ENCODE measurements around the gene LAMC2. TPM values are rescaled to one million over a fixed set of nuclear protein-coding genes. Genes with fewer than 3 reads are reported as not detected.

Gene LAMC2
- total and polyA plus RNA-seq, 2 of the 13 experiments (the other 11 are each of a cell fraction or from before 2014, with no cell fraction given) = 0.03 TPM; not detected in 1

DNA sequence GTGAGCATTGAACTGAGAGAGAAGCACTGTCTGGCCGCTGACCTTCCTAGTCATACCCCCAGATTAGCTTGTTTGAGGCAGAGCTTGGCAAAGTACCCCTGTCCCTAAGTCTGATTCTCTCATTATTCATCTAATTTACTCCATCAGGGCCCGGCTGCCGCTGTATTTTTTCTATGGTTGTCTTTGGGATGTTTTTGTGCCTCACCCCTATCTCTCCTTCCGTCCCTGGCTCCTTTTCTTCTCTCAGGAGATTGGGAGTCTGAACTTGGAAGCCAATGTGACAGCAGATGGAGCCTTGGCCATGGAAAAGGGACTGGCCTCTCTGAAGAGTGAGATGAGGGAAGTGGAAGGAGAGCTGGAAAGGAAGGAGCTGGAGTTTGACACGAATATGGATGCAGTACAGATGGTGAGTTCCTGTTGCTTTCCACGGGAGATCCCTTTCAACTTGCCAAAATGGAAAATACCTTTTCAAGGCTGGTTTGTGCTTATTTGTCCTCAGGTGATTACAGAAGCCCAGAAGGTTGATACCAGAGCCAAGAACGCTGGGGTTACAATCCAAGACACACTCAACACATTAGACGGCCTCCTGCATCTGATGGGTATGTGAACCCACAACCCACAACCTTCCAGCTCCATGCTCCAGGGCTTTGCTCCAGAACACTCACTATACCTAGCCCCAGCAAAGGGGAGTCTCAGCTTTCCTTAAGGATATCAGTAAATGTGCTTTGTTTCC lies 53.9 kb downstream of the LAMC2 start:
- Histone ChIP-seq H3K4me2 (ENCODE audit: low read depth, low read length) (no peak overlapping the region), H3K27me3 (ENCODE audit: control insufficient read depth in 1 of 2, insufficient read depth in 2 of 2, low read length in 2 of 2) (peaks cover 0 to 12% of the 10 kb centered on the region in 2 experiments; a peak in 2 of 5 replicates), H3K79me2 (ENCODE audit: insufficient read depth, low read length) (no peaks in the 10 kb centered on the region), H3K9ac (ENCODE audit: insufficient read depth, low read depth, low read length) (no peak overlapping the region), H3K9me3 (ENCODE audit: low read length) (no peaks in the 10 kb centered on the region), H3K4me3 (replicated peaks in 1 of 3; ENCODE audit: insufficient read depth in 1 of 3, low read depth in 2 of 3, low read length in 3 of 3) (no peak overlapping the region), H2AFZ (ENCODE audit: low read length) (no peak overlapping the region), H3K27ac (ENCODE audit: extremely low read length, insufficient read depth, low read length) (no peak overlapping the region), H3K4me1 (ENCODE audit: insufficient read depth, low read length) (0 out of 2 replicates have a peak, but pooled peaks cover 3% of the 10 kb centered on the region), H4K20me1 (ENCODE audit: insufficient read depth, low read length) (no peaks in the 10 kb centered on the region), H3K36me3 (replicated peaks in 1 of 2; ENCODE audit: control insufficient read depth in 1 of 2, insufficient read depth in 2 of 2, low read length in 2 of 2) (no peaks in the 10 kb centered on the region)
- in situ Hi-C loops (cut with HindIII; ENCODE audit: extremely low pct_ligation_motif_present, low pct_unique_long_range_greater_than_20kb) (no loop called here), intact Hi-C loops (cut with micrococcal nuclease; ENCODE audit: unreplicated experiment) (no loop called here)
- WGBS (ENCODE audit: low lambda C conversion rate) = 20% methylated on average over 8 of the region's 8 CpGs
- TF ChIP-seq ZNF253 (CRISPR knock-in tag; IDR thresholded peaks at IDR 0.05; ENCODE audit: borderline replicate concordance) (no peak), SOX6 (IDR thresholded peaks at IDR 0.05) (no peak), SOX6 (CRISPR knock-in tag; IDR thresholded peaks at IDR 0.05) (no peak)
- TF ChIP-seq, protein P1, sequence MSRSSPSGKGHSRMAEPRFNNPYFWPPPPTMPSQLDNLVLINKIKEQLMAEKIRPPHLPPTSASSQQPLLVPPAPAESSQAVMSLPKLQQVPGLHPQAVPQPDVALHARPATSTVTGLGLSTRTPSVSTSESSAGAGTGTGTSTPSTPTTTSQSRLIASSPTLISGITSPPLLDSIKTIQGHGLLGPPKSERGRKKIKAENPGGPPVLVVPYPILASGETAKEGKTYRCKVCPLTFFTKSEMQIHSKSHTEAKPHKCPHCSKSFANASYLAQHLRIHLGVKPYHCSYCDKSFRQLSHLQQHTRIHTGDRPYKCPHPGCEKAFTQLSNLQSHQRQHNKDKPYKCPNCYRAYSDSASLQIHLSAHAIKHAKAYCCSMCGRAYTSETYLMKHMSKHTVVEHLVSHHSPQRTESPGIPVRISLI (CRISPR knock-in tag; IDR thresholded peaks at IDR 0.05; ENCODE audit: borderline replicate concordance) = no peak
- BruUV-seq (replicated peaks) = no TSS peak
- DNase-seq (ENCODE audit: low spot score) (no peak), FAIRE-seq (no peak), ATAC-seq (no peak)
- POLR2A ChIA-PET = no interaction called here
- CTCF ChIA-PET (ENCODE audit: low intra/inter-chr PET ratio, low total read pairs) = no interaction called here

DNA sequence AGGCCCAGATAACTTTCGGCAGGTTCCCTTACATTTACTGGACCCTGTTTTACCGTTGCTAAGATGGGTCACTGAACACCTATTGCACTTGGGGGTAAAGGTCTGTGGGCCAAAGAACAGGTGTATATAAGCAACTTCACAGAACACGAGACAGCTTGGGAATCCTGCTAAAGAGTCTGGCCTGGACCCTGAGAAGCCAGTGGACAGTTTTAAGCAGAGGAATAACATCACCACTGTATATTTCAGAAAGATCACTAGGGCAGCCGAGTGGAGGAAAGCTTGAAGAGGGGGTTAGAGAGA lies 54.4 kb downstream of the LAMC2 start:
- Histone ChIP-seq H3K9me3 (ENCODE audit: low read length) (no peaks in the 10 kb centered on the region), H3K27me3 (ENCODE audit: control insufficient read depth in 1 of 2, insufficient read depth in 2 of 2, low read length in 2 of 2) (peaks cover 0 to 12% of the 10 kb centered on the region in 2 experiments; a peak in 2 of 5 replicates), H3K4me3 (replicated peaks in 1 of 3; ENCODE audit: insufficient read depth in 1 of 3, low read depth in 2 of 3, low read length in 3 of 3) (no peak overlapping the region), H3K4me1 (ENCODE audit: insufficient read depth, low read length) (no peaks in the 10 kb centered on the region), H2AFZ (ENCODE audit: low read length) (no peak overlapping the region), H4K20me1 (ENCODE audit: insufficient read depth, low read length) (no peaks in the 10 kb centered on the region), H3K79me2 (ENCODE audit: insufficient read depth, low read length) (no peaks in the 10 kb centered on the region), H3K4me2 (ENCODE audit: low read depth, low read length) (no peak overlapping the region), H3K9ac (ENCODE audit: insufficient read depth, low read depth, low read length) (no peak overlapping the region), H3K36me3 (replicated peaks in 1 of 2; ENCODE audit: control insufficient read depth in 1 of 2, insufficient read depth in 2 of 2, low read length in 2 of 2) (no peaks in the 10 kb centered on the region), H3K27ac (ENCODE audit: extremely low read length, insufficient read depth, low read length) (no peak overlapping the region)
- intact Hi-C loops (cut with micrococcal nuclease; ENCODE audit: unreplicated experiment) (no loop called here), in situ Hi-C loops (cut with HindIII; ENCODE audit: extremely low pct_ligation_motif_present, low pct_unique_long_range_greater_than_20kb) (no loop called here)
- WGBS (ENCODE audit: low lambda C conversion rate) = 26% methylated on average over 4 of the region's 4 CpGs
- FAIRE-seq (no peak), ATAC-seq (no peak), DNase-seq (ENCODE audit: low spot score) (no peak)
- BruUV-seq (replicated peaks) = no TSS peak
- ChIA-PET POLR2A (no interaction called here), CTCF (ENCODE audit: low intra/inter-chr PET ratio, low total read pairs) (no interaction called here)
- no peak for TF ChIP-seq ZNF20 (CRISPR knock-in tag; IDR thresholded peaks at IDR 0.05)
- no peak for TF ChIP-seq CAMTA2 (CRISPR knock-in tag; IDR thresholded peaks at IDR 0.05; ENCODE audit: borderline replicate concordance)
- TF ChIP-seq STAT5B (CRISPR knock-in tag; IDR thresholded peaks at IDR 0.05) = no peak
- TF ChIP-seq ZNF441 (CRISPR knock-in tag; IDR thresholded peaks at IDR 0.05; ENCODE audit: borderline replicate concordance) = no peak
- TF ChIP-seq, protein P2, sequence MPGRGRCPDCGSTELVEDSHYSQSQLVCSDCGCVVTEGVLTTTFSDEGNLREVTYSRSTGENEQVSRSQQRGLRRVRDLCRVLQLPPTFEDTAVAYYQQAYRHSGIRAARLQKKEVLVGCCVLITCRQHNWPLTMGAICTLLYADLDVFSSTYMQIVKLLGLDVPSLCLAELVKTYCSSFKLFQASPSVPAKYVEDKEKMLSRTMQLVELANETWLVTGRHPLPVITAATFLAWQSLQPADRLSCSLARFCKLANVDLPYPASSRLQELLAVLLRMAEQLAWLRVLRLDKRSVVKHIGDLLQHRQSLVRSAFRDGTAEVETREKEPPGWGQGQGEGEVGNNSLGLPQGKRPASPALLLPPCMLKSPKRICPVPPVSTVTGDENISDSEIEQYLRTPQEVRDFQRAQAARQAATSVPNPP (CRISPR knock-in tag; IDR thresholded peaks at IDR 0.05) = no peak
- TF ChIP-seq HMG20B (CRISPR knock-in tag; conservative IDR thresholded peaks at IDR 0.05) = no peak
- TF ChIP-seq ADNP (CRISPR knock-in tag; IDR thresholded peaks at IDR 0.05) = no peak
- no peak for TF ChIP-seq NCOR1 (IDR thresholded peaks at IDR 0.05; ENCODE audit: borderline replicate concordance, low read length)
- no peak for TF ChIP-seq GATAD1 (CRISPR knock-in tag; IDR thresholded peaks at IDR 0.05)
- no peak for TF ChIP-seq ZNF616 (CRISPR knock-in tag; IDR thresholded peaks at IDR 0.05; ENCODE audit: low read depth)
- TF ChIP-seq, protein P3, sequence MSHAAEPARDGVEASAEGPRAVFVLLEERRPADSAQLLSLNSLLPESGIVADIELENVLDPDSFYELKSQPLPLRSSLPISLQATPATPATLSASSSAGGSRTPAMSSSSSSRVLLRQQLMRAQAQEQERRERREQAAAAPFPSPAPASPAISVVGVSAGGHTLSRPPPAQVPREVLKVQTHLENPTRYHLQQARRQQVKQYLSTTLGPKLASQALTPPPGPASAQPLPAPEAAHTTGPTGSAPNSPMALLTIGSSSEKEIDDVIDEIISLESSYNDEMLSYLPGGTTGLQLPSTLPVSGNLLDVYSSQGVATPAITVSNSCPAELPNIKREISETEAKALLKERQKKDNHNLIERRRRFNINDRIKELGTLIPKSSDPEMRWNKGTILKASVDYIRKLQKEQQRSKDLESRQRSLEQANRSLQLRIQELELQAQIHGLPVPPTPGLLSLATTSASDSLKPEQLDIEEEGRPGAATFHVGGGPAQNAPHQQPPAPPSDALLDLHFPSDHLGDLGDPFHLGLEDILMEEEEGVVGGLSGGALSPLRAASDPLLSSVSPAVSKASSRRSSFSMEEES (CRISPR knock-in tag; IDR thresholded peaks at IDR 0.05) = no peak
